Fibroblast of lung (primary cell): Measurements from ENCODE around the gene LRRFIP1. TPM values are rescaled to one million over a fixed set of nuclear protein-coding genes. Genes with fewer than 3 reads are reported as not detected.

Experiments
- DNase-seq, 2 donors: peaks; one replicate each; pipeline versions ENCODE4 v3.0.0 to v3.0.0-alpha.2; 2010; ENCODE audit warnings: low read depth in 2 of 2
- H2AFZ ChIP-seq: 2 replicates; pipeline ENCODE4 v1.5.1; 2012; ENCODE audit warnings: low read length, control low read depth, inconsistent platforms
- H3K27ac ChIP-seq: 2 replicates; pipeline ENCODE4 v1.5.1; 2011; ENCODE audit warnings: low read length, control low read depth; ENCODE audit not compliant: insufficient read depth
- H3K27me3 ChIP-seq: 2 replicates; pipeline ENCODE4 v1.5.1; 2011; ENCODE audit warnings: mild to moderate bottlenecking, low read length; ENCODE audit not compliant: control insufficient read depth, insufficient read depth
- H3K36me3 ChIP-seq: 2 replicates; pipeline ENCODE4 v1.5.1; 2011; ENCODE audit warnings: low read length; ENCODE audit not compliant: control insufficient read depth, insufficient read depth
- H3K4me1 ChIP-seq: 2 replicates; pipeline ENCODE4 v1.5.1; 2011; ENCODE audit warnings: low read length; ENCODE audit not compliant: control insufficient read depth, insufficient read depth; ENCODE audit errors: extremely low read depth
- H3K4me2 ChIP-seq: 2 replicates; pipeline ENCODE4 v1.5.1; 2011; ENCODE audit warnings: low read length, control low read depth; ENCODE audit not compliant: insufficient read depth; ENCODE audit errors: extremely low read depth
- H3K4me3 ChIP-seq, 4 experiments: fragments of 200-600 bp in 1 of 4; sonication (generic) in 1 of 4; replicated peaks in 1 of 4; 2 replicates each; pipeline ENCODE4 v1.5.1; 2011 to 2016; ENCODE audit warnings: low read length in 4 of 4, low read depth in 3 of 4, mild to moderate bottlenecking in 3 of 4, control low read depth in 2 of 4, inconsistent platforms in 1 of 4, mixed read lengths in 1 of 4; ENCODE audit not compliant: insufficient read depth in 1 of 4; ENCODE audit errors: control extremely low read depth in 1 of 4
- H3K79me2 ChIP-seq: 2 replicates; pipeline ENCODE4 v1.5.1; 2012; ENCODE audit warnings: mild to moderate bottlenecking, low read length, inconsistent platforms; ENCODE audit not compliant: control insufficient read depth, insufficient read depth
- H3K9ac ChIP-seq: 2 replicates; pipeline ENCODE4 v1.5.1; 2011; ENCODE audit warnings: mild to moderate bottlenecking, low read length, control low read depth; ENCODE audit not compliant: insufficient read depth
- H3K9me3 ChIP-seq: 2 replicates; pipeline ENCODE4 v1.5.1; 2012; ENCODE audit warnings: low read depth, low read length; ENCODE audit not compliant: control insufficient read depth, insufficient read depth
- H4K20me1 ChIP-seq: 2 replicates; pipeline ENCODE4 v1.5.1; 2011; ENCODE audit warnings: low read length; ENCODE audit not compliant: control insufficient read depth, insufficient read depth; ENCODE audit errors: extremely low read depth
- EZH2 ChIP-seq: IDR thresholded peaks from 2 replicates; pipeline ENCODE4 v1.5.1; 2012; ENCODE audit warnings: low read length, control low read depth, mild to moderate bottlenecking; ENCODE audit errors: missing control alignments
- polyA plus RNA-seq, 2 donors: library from polyadenylated mRNA; depleted of rRNA in 1 of 2; stranded (reverse) in 1 of 2; unstranded in 1 of 2; fragments of >200 nt; gene quantifications; 2 replicates each; pipeline ENCODE4 v1.2.1, GENCODE V29; 2011 to 2012; ENCODE audit warnings: missing spikeins in 1 of 2
- total RNA-seq: library from RNA; depleted of rRNA; stranded (reverse); fragments of >200 nt; gene quantifications from 2 replicates; pipeline ENCODE4 v1.2.1, GENCODE V29; 2014
- TF ChIP-seq, protein P1 (sequence below), 2 donors: IDR thresholded peaks in 1 of 2; conservative IDR thresholded peaks in 1 of 2; 1 replicate in 1 of 2; 2 replicates in 1 of 2; pipeline ENCODE4 v1.5.1; 2011 to 2012; ENCODE audit warnings: low read length in 2 of 2, control low read depth in 1 of 2, inconsistent platforms in 1 of 2, low read depth in 1 of 2, mild to moderate bottlenecking in 1 of 2

The LRRFIP1 gene
- total and polyA plus RNA-seq, 2 donors (not counting 1 experiment from before 2014, with no cell fraction given), result 58.1 to 113 TPM

DNA sequence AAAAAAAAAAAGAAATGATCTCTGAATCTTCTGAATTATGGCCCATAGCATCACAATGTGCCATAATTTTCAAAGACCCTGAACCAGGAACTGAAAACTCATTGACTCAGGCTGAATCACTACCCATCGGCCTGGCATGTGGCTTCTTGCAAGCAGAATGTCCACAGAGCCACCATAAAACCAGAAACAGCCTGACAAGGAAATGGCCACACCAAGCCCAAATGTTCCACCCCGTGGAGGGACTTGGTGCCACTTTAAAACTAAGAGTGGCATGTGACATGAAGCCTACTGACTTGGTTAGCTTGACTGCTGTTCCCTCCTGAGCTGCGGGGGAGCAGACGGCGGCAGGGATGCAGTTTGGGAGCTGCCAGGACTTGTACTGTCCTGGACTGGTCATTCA, 100.0 kb downstream of the LRRFIP1 start:
- Histone ChIP-seq H4K20me1 (no peaks in the 10 kb centered on the region), H3K4me1 (peaks cover 22% of the 10 kb centered on the region), H3K79me2 (peaks cover 45% of the 10 kb centered on the region), H3K4me3 (no peak overlapping the region), H3K36me3 (no peaks in the 10 kb centered on the region), H3K27ac (no peak overlapping the region), H3K9me3 (no peaks in the 10 kb centered on the region), H2AFZ (no peak overlapping the region), H3K27me3 (no peaks in the 10 kb centered on the region), H3K9ac (no peak overlapping the region), H3K4me2 (no peak overlapping the region)
- TF ChIP-seq, protein P1, sequence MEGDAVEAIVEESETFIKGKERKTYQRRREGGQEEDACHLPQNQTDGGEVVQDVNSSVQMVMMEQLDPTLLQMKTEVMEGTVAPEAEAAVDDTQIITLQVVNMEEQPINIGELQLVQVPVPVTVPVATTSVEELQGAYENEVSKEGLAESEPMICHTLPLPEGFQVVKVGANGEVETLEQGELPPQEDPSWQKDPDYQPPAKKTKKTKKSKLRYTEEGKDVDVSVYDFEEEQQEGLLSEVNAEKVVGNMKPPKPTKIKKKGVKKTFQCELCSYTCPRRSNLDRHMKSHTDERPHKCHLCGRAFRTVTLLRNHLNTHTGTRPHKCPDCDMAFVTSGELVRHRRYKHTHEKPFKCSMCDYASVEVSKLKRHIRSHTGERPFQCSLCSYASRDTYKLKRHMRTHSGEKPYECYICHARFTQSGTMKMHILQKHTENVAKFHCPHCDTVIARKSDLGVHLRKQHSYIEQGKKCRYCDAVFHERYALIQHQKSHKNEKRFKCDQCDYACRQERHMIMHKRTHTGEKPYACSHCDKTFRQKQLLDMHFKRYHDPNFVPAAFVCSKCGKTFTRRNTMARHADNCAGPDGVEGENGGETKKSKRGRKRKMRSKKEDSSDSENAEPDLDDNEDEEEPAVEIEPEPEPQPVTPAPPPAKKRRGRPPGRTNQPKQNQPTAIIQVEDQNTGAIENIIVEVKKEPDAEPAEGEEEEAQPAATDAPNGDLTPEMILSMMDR (conservative IDR thresholded peaks at IDR 0.05 in 1 of 2, IDR thresholded peaks at IDR 0.05 in 1 of 2; ENCODE audit: low read depth in 1 of 2, low read length in 2 of 2), result no peak
- TF ChIP-seq EZH2, result no peak
- peak in 1 of 2 donors; percentile 54 for DNase-seq

DNA sequence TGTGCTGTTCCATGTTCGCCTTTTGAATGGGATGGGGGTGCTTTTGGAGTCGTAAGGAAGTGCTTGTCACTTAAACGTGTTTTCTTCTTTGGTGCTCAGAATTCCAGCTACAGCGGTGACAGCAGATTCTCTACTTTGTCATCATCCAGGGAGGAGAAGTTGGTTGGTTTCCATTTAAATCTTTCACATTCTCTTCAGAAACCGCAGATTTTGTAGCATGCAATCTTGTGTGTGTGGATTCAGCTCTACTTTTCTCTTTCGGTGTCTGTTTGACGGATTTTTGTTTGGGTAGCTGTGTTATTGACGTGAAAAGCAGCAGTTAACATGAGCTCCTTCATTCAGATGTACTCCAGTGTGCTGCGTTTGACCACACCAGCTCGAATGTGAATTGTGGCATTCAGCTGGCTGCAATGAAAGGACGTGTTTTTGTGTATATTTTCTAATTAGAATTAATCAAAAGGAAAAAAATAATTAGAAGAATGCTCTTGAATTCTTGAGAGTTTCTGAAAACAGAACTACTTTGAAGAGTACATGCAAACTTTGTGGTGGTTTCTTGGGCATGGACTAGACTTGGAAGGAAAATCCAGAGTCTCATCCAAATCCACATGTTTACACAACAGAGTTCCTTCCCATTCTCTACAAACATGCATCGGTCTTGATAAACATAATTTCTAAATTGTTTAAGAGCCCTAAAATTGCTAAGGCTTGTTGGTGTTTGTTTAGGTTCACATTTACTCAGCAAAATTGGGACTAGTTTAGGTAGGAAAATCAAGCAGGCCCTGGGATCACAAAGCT, 102.5 kb downstream of the LRRFIP1 start:
- TF ChIP-seq, protein P1 (conservative IDR thresholded peaks at IDR 0.05 in 1 of 2, IDR thresholded peaks at IDR 0.05 in 1 of 2; ENCODE audit: low read depth in 1 of 2, low read length in 2 of 2), result no peak
- no peak for TF ChIP-seq EZH2
- H3K9ac ChIP-seq, result no peak overlapping the region
- H3K4me3 ChIP-seq, result peak overlapping the region in 1 of 4 experiments; percentile 8
- H3K4me1 ChIP-seq, result peaks cover 25% of the 10 kb centered on the region
- H3K4me2 ChIP-seq, result peak overlapping the region; percentile 81
- no peaks in the 10 kb centered on the region for H3K9me3 ChIP-seq
- no peaks in the 10 kb centered on the region for H3K27me3 ChIP-seq
- H3K36me3 ChIP-seq, result peaks cover 1% of the 10 kb centered on the region
- DNase-seq, result peak in 1 of 2 donors; percentile 80
- no peak overlapping the region for H2AFZ ChIP-seq
- H3K27ac ChIP-seq, result peak overlapping the region; percentile 64
- H4K20me1 ChIP-seq, result no peaks in the 10 kb centered on the region
- peaks cover 49% of the 10 kb centered on the region for H3K79me2 ChIP-seq

DNA sequence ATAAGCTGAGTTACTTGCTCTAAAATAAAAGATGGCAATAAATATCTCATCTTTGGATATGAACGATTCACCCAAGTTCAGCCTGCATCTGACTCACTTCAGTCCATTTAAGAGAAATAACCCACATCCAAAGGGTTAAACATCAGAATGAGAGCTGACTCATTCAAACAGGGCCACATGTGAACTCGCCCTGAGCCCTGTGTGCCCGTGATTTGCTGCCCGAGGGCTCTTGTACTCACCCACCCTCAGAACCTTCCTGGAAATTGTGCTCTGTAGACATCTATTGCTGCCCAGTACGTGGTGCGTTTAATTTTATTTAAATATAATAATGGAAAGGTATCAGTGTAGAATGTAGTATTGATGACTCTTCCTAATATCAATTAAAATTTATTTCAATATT, 104.3 kb downstream of the LRRFIP1 start:
- Histone ChIP-seq H3K4me1 (peaks cover 19% of the 10 kb centered on the region), H3K4me3 (no peak overlapping the region), H3K9ac (no peak overlapping the region), H3K9me3 (no peaks in the 10 kb centered on the region), H3K36me3 (peaks cover 6% of the 10 kb centered on the region), H3K79me2 (peaks cover 51% of the 10 kb centered on the region), H3K27me3 (no peaks in the 10 kb centered on the region), H2AFZ (no peak overlapping the region), H4K20me1 (no peaks in the 10 kb centered on the region), H3K27ac (no peak overlapping the region), H3K4me2 (peak overlapping the region; percentile 45)
- no peak for TF ChIP-seq EZH2
- TF ChIP-seq, protein P1 (conservative IDR thresholded peaks at IDR 0.05 in 1 of 2, IDR thresholded peaks at IDR 0.05 in 1 of 2; ENCODE audit: low read depth in 1 of 2, low read length in 2 of 2), result no peak
- DNase-seq, result peak; percentile 65 to 86
